Mesothelial cell of epicardium (in vitro differentiated cells): ENCODE measurements around the gene FAM241B. TPM values are rescaled to one million over a fixed set of nuclear protein-coding genes. Genes with fewer than 3 reads are reported as not detected.

Experiments used
- DNase-seq, 2 experiments: peaks; one replicate each; pipeline ENCODE4 v3.0.0; 2021; ENCODE audit warnings: low spot score in 2 of 2; ENCODE audit not compliant: unreplicated experiment in 2 of 2
- H3K27ac Mint-ChIP-seq: 2 replicates; pipeline ENCODE4 v1.8.0; 2021; ENCODE audit warnings: mixed read lengths
- H3K27me3 Mint-ChIP-seq: 2 replicates; pipeline ENCODE4 v1.8.0; 2021; ENCODE audit warnings: low read depth, mixed read lengths
- H3K36me3 Mint-ChIP-seq: 2 replicates; pipeline ENCODE4 v1.8.0; 2021; ENCODE audit warnings: mixed read lengths
- H3K4me1 Mint-ChIP-seq: 2 replicates; pipeline ENCODE4 v1.8.0; 2021; ENCODE audit warnings: mixed read lengths
- H3K4me3 Mint-ChIP-seq: 2 replicates; pipeline ENCODE4 v1.8.0; 2021; ENCODE audit warnings: mild to moderate bottlenecking, moderate library complexity, mixed read lengths
- H3K9me3 Mint-ChIP-seq: 2 replicates; pipeline ENCODE4 v1.8.0; 2021; ENCODE audit warnings: mixed read lengths
- CTCF ChIP-seq: fragments of 200-600 bp; sonication (generic); IDR thresholded peaks from one replicate; pipeline ENCODE4 v1.5.0; 2021; ENCODE audit warnings: antibody characterized with exemption; ENCODE audit not compliant: unreplicated experiment
- total RNA-seq: library from RNA; stranded (reverse); gene quantifications from 3 replicates; pipeline ENCODE4 v1.2.1, GENCODE V29; 2021

FAM241B gene
- total RNA-seq, 1 donor from 2014 or later = 20.1 TPM

- no peak for DNase-seq
- no peak overlapping the region for H3K27ac Mint-ChIP-seq
- no peak for TF ChIP-seq CTCF
- no peaks in the 10 kb centered on the region for H3K9me3 Mint-ChIP-seq
- no peak overlapping the region for H3K4me3 Mint-ChIP-seq
- H3K27me3 Mint-ChIP-seq = no peaks in the 10 kb centered on the region
- H3K36me3 Mint-ChIP-seq = no peaks in the 10 kb centered on the region
- H3K4me1 Mint-ChIP-seq = peaks cover 35% of the 10 kb centered on the region
These were observed 19.9 kb downstream of the FAM241B start for GRCh38 chr10:69649786-69650550.

GRCh38 chr10:69650589-69651261, 20.7 kb downstream of the FAM241B start:
- H3K4me3 Mint-ChIP-seq = no peak overlapping the region
- TF ChIP-seq CTCF = no peak
- H3K9me3 Mint-ChIP-seq = no peaks in the 10 kb centered on the region

GRCh38 chr10:69651362-69651761, 21.3 kb downstream of the FAM241B start:
- DNase-seq = no peak
- TF ChIP-seq CTCF = no peak
- H3K4me3 Mint-ChIP-seq = no peak overlapping the region
- no peaks in the 10 kb centered on the region for H3K9me3 Mint-ChIP-seq
- H3K27me3 Mint-ChIP-seq = peaks cover 1% of the 10 kb centered on the region
- H3K4me1 Mint-ChIP-seq = peaks cover 26% of the 10 kb centered on the region
- no peaks in the 10 kb centered on the region for H3K36me3 Mint-ChIP-seq
- H3K27ac Mint-ChIP-seq = no peak overlapping the region

More at GRCh38 chr10:69650589-69651261, 20.7 kb downstream of the FAM241B start:
- DNase-seq = no peak
- Mint-ChIP-seq H3K27ac (no peak overlapping the region), H3K36me3 (no peaks in the 10 kb centered on the region), H3K4me1 (peaks cover 31% of the 10 kb centered on the region), H3K27me3 (peaks cover under 1% of the 10 kb centered on the region)

GRCh38 chr10:69652111-69652856, 22.2 kb downstream of the FAM241B start:
- peaks cover 21% of the 10 kb centered on the region for H3K4me1 Mint-ChIP-seq
- no peak overlapping the region for H3K4me3 Mint-ChIP-seq
- no peaks in the 10 kb centered on the region for H3K36me3 Mint-ChIP-seq
- no peak overlapping the region for H3K27ac Mint-ChIP-seq
- H3K9me3 Mint-ChIP-seq = no peaks in the 10 kb centered on the region
- no peak for DNase-seq
- no peak for TF ChIP-seq CTCF
- peaks cover 1% of the 10 kb centered on the region for H3K27me3 Mint-ChIP-seq

GRCh38 chr10:69652857-69653199, 22.8 kb downstream of the FAM241B start:
- H3K9me3 Mint-ChIP-seq = no peaks in the 10 kb centered on the region
- H3K27ac Mint-ChIP-seq = no peak overlapping the region
- H3K4me3 Mint-ChIP-seq = no peak overlapping the region
- DNase-seq = no peak
- no peaks in the 10 kb centered on the region for H3K36me3 Mint-ChIP-seq
- TF ChIP-seq CTCF = no peak
- H3K4me1 Mint-ChIP-seq = peaks cover 20% of the 10 kb centered on the region
- peaks cover 1% of the 10 kb centered on the region for H3K27me3 Mint-ChIP-seq
